Prostate gland (tissue), 2 donors: ENCODE data around the gene SPDYE2B.
"Not testable (repeated sequence)": the region's sequence is repeated elsewhere in the genome, so short reads cannot be mapped to it uniquely, and the experiment has no call there.

Source experiments
- CTCF ChIP-seq, 4 experiments: fragments of 200-600 bp in 2 of 4; fragments of 450-650 bp in 2 of 4; sonication (generic) in 2 of 4; IDR thresholded peaks; 1 replicate in 3 of 4; 2 replicates in 1 of 4; pipeline ENCODE4 v1.5.1; 2016 to 2019; ENCODE audit warnings: antibody characterized with exemption in 4 of 4, mild to moderate bottlenecking in 2 of 4, moderate library complexity in 2 of 4
- POLR2A ChIP-seq: fragments of 450-650 bp; IDR thresholded peaks from one replicate; pipeline ENCODE4 v1.6.1; 2016; ENCODE audit warnings: antibody characterized with exemption, mild to moderate bottlenecking
- POLR2AphosphoS5 ChIP-seq: sonication (generic); formaldehyde crosslinking; IDR thresholded peaks from one replicate; pipeline ENCODE4 v1.6.1; 2017; ENCODE audit warnings: antibody characterized with exemption

DNA sequence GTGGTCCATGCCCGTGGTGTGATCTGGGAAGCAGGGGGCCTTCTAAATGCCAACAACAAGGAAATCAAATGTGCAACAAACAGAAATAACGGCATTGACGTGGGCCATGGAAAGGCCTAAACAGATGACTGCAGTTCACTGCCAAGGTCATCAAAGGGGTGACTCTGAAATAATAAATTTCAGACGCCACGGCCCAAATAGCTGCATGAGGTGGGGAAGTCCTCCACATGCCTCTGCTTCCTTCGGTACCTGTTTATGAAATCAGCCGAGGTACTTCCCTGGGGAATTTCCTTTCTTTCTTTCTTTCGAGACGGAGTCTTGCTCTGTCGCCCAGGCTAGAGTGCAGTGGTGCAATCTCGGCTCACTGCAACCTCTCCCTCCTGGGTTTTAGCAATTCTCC lies 14.6 kb downstream of the SPDYE2B start:
- not testable (repeated sequence) for TF ChIP-seq CTCF (IDR thresholded peaks at IDR 0.05); POLR2AphosphoS5; POLR2A
